Head of caudate nucleus (tissue), 42 donors: ENCODE data around the gene APP.
A peak's percentile ranks its signal among the peaks of the same experiment; 100 is the strongest.

Experiments
- DNase-seq, 42 donors: peaks; one replicate each; pipeline versions ENCODE4 v3.0.0 to v3.0.0-alpha.2; 2020 to 2021; ENCODE audit warnings: mixed read lengths in 7 of 42
- intact Hi-C: fragments of 100-400 bp; cut with DNase I; formaldehyde crosslinking; loops from one replicate; pipeline ENCODE4 v1.15.0; 2022

Gene APP

DNA sequence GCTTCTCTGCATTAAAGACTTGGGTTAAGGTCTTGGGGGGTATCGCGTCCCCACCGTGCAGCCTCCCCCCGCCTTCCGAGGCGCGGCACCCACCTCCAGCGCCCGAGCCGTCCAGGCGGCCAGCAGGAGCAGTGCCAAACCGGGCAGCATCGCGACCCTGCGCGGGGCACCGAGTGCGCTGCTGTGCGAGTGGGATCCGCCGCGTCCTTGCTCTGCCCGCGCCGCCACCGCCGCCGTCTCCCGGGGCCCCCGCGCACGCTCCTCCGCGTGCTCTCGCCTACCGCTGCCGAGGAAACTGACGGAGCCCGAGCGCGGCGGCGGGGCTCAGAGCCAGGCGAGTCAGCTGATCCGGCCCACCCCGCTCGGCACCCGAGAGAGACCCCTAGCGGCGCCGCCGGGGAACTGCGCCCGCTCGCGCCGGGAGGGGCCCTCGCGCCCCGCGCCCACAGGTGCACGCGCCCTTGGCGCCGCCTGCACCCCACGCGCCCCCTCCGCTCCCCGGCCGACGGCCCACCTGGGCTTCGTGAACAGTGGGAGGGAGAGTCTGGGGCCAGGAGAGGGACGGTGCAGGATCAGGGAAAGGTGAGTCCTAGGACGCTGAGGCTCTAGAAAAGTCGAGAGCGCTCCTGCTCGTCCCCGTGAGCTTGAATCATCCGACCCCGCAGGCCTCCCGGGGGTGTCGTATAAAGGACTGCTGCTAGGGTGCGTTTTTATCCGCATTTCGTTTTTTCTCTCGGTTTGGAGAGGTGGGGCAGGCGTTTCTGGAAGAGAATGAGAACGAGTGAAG lies at the start of gene APP:
APP (minus strand) TSS at position 300 of the 787 bp plus-strand sequence; CDS start at position 150, 150 bp downstream.
- DNase-seq: peak; percentile 57 to 96 (median 90)
- intact Hi-C loops: loop anchor here (10.0 kb wide), 1 partner anchor 436 kb away; the partner anchor contains the start of genes ATP5PF and GABPA

- no peak for DNase-seq
- intact Hi-C loops: no loop called here
Observed at GRCh38 chr21:26212220-26212619, 41.6 kb upstream of the APP start.

DNA sequence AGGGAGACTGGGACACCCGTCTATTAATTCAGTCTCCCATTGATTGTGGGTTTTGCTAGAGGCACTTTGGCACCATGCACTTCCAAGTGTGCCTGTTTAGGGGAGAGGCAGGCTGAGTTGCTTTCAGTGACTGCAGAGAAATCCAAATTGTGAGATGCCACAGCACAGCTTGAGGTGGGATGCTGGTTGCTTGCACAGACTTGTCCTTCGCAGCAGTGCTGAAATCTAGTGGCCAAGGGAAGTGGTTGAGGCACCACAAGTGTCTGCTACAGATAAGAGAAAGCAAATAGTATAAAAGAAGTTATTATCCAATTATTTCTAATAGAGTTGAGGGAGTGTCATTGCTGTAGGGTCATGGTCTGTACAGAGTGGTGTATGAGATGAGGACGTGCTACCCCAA lies 40.0 kb upstream of the APP start:
- no peak for DNase-seq
- intact Hi-C loops: no loop called here

GRCh38 chr21:26207021-26207420 lies 36.5 kb upstream of the APP start:
- DNase-seq: no peak
- intact Hi-C loops: no loop called here

- intact Hi-C loops: no loop called here
- DNase-seq: no peak
Observed at GRCh38 chr21:26199456-26199855, 28.9 kb upstream of the APP start.

GRCh38 chr21:26195708-26196107 lies 25.1 kb upstream of the APP start:
- no peak for DNase-seq
- intact Hi-C loops: no loop called here

- intact Hi-C loops: no loop called here
- DNase-seq: no peak
Observed at GRCh38 chr21:26194811-26195251, 24.3 kb upstream of the APP start.

DNA sequence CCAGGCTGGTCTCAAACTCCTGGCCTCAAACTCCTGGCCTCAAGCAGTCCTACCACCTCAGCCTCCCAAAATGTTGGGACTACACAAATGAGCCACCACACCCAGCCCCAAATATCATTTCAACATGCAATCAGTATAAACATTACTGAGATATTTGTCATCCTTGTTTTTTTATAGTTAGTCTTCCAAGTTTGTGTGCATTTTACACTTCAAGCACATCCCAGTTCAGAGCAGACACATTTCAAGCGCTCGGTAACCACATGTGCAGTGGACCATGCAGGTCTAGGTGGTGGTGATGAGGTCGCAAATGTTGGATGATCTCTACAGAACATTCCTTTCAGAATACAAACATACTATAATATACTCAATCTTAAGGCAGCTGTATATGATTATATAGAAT lies 23.8 kb upstream of the APP start:
- intact Hi-C loops: no loop called here
- DNase-seq: no peak

DNA sequence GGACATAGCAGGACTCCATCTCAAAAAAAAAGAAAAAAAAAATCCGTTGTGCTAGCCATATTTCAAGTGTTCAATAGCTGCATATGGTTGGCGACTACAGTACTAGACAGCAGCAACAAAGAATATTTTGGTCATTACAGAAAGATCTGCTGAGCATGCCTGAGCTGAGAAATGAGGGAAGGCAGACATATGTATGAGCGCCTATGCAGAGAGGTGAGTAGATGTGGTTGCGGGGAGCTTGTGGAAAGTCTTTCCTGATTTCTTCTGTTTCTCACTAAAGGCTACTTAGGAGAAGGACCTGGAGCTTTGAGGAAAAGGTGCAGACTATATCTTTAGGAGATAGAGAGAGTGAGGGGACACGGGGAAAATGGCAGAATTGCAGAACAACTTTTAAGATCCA lies 21.0 kb upstream of the APP start:
- intact Hi-C loops: no loop called here
- DNase-seq: no peak

GRCh38 chr21:26188422-26188821 lies 17.9 kb upstream of the APP start:
- no peak for DNase-seq
- intact Hi-C loops: no loop called here

DNA sequence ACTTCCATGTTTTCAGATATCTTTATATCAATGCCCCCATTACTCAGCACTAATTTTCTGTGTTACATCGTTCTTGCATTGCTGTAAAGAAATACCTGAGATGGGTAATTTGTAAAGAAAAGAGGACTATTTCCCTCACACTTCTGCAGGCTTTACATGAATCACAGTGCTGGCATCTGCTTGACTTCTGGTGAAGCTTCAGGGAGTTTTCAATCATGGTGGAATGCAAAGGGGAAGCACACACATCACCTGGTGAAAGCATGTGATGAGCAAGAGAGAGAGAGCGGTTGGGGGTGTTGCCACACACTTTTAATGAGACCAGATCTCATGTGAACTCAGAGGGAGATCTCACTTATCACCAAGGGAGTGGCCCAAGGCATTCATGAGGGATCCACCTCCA lies 14.9 kb upstream of the APP start:
- no peak for DNase-seq
- intact Hi-C loops: no loop called here

DNA sequence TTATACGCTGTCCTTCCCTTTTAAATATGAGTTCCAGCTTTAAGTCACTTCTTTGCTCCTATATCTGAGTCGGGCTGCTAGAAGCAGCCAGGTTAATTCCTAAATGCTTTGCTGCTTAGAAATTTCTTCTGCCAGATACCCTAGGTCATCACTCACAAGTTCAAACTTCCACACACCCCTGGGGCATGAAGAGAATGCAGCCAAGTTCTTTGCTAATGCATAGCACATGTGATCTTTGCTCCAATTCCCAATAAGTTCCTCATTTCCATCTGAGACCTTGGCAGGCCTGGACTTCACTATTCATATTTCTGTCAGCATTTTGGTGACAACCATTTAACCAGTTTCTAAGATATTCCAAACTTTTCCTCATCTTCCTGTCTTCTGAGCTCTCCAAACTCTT lies 14.5 kb upstream of the APP start:
- DNase-seq: no peak
- intact Hi-C loops: no loop called here

DNA sequence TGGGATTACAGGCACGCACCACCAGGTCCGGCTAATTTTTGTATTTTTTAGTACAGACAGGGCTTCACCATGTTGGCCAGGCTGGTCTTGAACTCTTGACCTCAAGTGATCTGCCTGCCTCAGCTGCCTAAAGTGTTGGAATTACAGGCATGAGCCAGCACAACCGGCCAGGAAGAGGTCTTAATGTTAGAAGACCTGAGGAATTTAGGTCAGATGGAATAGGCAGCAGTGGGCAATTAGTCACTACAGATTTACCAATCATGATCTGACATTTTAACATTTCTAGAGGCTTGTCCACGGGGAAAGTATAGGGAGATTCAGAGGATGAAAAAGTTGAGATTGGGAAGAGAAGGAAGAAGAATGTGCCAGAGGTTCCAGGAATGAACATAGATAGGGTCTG lies 8.9 kb upstream of the APP start:
- intact Hi-C loops: loop anchor here (10.0 kb wide), 1 partner anchor 445 kb away; the partner anchor contains the start of genes ATP5PF and GABPA
- no peak for DNase-seq

GRCh38 chr21:26177746-26178426 lies 7.3 kb upstream of the APP start:
- intact Hi-C loops: loop anchor here (10.0 kb wide), 1 partner anchor 443 kb away; the partner anchor contains the start of genes ATP5PF and GABPA
- DNase-seq: no peak

- intact Hi-C loops: loop anchor here (10.0 kb wide), 1 partner anchor 442 kb away; the partner anchor contains the start of genes ATP5PF and GABPA
- DNase-seq: peak in 30 of 42 donors; percentile 10 to 69 (median 38)
Observed at GRCh38 chr21:26177187-26177586, 6.6 kb upstream of the APP start.

GRCh38 chr21:26171258-26172100 lies 909 bp upstream of the APP start:
- intact Hi-C loops: loop anchor here (10.0 kb wide), 1 partner anchor 437 kb away; the partner anchor contains the start of genes ATP5PF and GABPA
- peak in 9 of 42 donors; percentile 7 to 40 (median 21) for DNase-seq

DNA sequence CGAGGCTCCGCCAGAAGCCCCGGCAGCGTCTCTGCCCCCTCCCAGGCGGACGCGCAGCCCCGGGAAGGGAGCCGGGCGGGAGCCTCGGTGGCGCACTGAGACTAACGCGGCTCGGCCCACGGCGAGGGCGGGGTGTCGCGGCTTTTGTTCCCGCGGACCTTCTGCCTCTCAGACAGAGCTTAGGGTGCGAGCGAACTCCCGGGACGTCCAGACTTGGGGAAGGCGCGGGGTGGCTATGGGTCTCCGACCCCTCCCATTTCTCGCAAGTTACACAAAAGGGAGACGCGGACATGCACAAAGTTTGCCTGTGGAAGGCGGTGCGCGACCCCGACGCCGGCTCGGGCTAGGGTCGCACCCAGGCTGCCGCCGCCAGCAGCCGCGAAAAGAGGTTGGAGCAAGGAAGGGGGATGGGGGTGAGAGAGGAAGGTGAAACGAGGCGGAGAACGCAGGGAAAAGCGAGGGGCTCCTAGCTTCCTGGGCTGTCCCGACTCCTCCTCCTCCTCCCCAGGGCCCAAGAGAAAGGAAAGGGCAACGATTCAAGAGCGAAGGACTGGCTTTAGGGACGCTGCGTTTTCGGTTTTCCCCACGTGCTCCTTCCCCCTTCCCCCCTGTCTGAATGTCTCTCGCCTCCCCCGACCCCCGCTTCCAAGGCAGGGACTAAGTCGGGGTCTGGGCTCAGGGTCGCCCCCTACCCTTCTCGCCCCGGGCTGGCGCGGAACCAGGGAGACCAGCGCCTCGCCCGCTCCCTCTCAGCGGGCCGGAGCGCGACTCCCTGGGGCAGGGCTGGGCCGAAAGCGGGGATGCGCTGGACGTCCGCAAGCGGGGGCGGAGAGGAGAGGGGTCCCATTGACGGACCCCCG lies 729 bp downstream of the APP start:
- DNase-seq: peak; percentile 21 to 89 (median 76)
- intact Hi-C loops: loop anchor here (5.0 to 10.0 kb wide), 3 partner anchors 55 to 435 kb away; partner anchors contain the start of genes ATP5PF and GABPA

GRCh38 chr21:26169061-26169610 lies 1.4 kb downstream of the APP start:
- intact Hi-C loops: loop anchor here (5.0 to 10.0 kb wide), 2 partner anchors 54 to 287 kb away; no protein-coding TSS in a partner anchor
- peak in 41 of 42 donors; percentile 39 to 87 (median 67) for DNase-seq
